IMR-90 (cell line): Measurements from ENCODE around the gene USP20. TPM values are rescaled to one million over a fixed set of nuclear protein-coding genes. Genes with fewer than 3 reads are reported as not detected.
A peak's percentile ranks its signal among the peaks of the same experiment; 100 is the strongest.

Experiments used
- ATAC-seq: fragments of 200-7000 bp; cut with Tn5 transposase; 2 replicates; pipeline ENCODE4 v1.9.1; 2020; ENCODE audit warnings: low read depth, mild to moderate bottlenecking, moderate library complexity
- BruUV-seq: library from RNA; stranded (reverse); fragments of 400-500 nt; replicated peaks from 2 replicates; lab custom pipeline; 2021; lab: Mats Ljungman, UMichigan
- CTCF ChIA-PET: fragments of 300-600 bp; formaldehyde crosslinking; extraction: SDS; loops from one replicate; lab custom pipeline; 2021; ENCODE audit warnings: antibody characterized with exemption; lab: Yijun Ruan, JAX
- POLR2A ChIA-PET: fragments of 300-600 bp; sonication (Branson Sonifier 250); formaldehyde crosslinking; loops from one replicate; lab custom pipeline; 2022; ENCODE audit warnings: antibody characterized with exemption; ENCODE audit not compliant: unreplicated experiment; lab: Charles Lee
- DNase-seq: peaks from one replicate; pipeline ENCODE4 v3.0.0; 2013
- H2AFZ ChIP-seq: replicated peaks from 2 replicates; pipeline ENCODE3; 2013; ENCODE audit warnings: low read length, mild to moderate bottlenecking; ENCODE audit not compliant: poor library complexity
- H2AK5ac ChIP-seq: 2 replicates; pipeline ENCODE4 v1.6.1; 2013; ENCODE audit warnings: low read depth, low read length, inconsistent platforms
- H2AK9ac ChIP-seq: replicated peaks from 2 replicates; pipeline ENCODE3; 2013; ENCODE audit warnings: mild to moderate bottlenecking, low read depth, low read length, moderate library complexity; ENCODE audit not compliant: poor library complexity
- H2BK120ac ChIP-seq: 2 replicates; pipeline ENCODE4 v1.6.1; 2013; ENCODE audit warnings: low read depth, low read length, inconsistent platforms
- H2BK15ac ChIP-seq: 3 replicates; pipeline ENCODE4 v1.6.1; 2013; ENCODE audit warnings: low read depth, low read length, inconsistent platforms
- H2BK20ac ChIP-seq: 2 replicates; pipeline ENCODE4 v1.6.1; 2013; ENCODE audit warnings: low read depth, mild to moderate bottlenecking, inconsistent platforms, low read length, moderate library complexity
- H2BK5ac ChIP-seq: 2 replicates; pipeline ENCODE4 v1.6.1; 2013; ENCODE audit warnings: mild to moderate bottlenecking, low read depth, low read length, inconsistent platforms; ENCODE audit not compliant: poor library complexity, severe bottlenecking
- H3K14ac ChIP-seq: replicated peaks from 2 replicates; pipeline ENCODE4 v1.6.1; 2013; ENCODE audit warnings: low read depth, low read length, inconsistent platforms
- H3K18ac ChIP-seq: 2 replicates; pipeline ENCODE4 v1.6.1; 2013; ENCODE audit warnings: low read depth, low read length, control low read depth
- H3K23ac ChIP-seq: 2 replicates; pipeline ENCODE4 v1.6.1; 2013; ENCODE audit warnings: low read depth, low read length, inconsistent platforms
- H3K27ac ChIP-seq: 2 replicates; pipeline ENCODE4 v1.5.1; 2013; ENCODE audit warnings: mild to moderate bottlenecking, control low read depth, low read length; ENCODE audit not compliant: insufficient read depth
- H3K27me3 ChIP-seq: 2 replicates; pipeline ENCODE4 v1.6.1; 2013; ENCODE audit warnings: low read length; ENCODE audit not compliant: control insufficient read depth, insufficient read depth
- H3K36me3 ChIP-seq: 2 replicates; pipeline ENCODE4 v1.6.1; 2013; ENCODE audit warnings: low read length, mixed read lengths; ENCODE audit not compliant: control insufficient read depth, insufficient read depth
- H3K4ac ChIP-seq: 2 replicates; pipeline ENCODE4 v1.6.1; 2013; ENCODE audit warnings: low read depth, low read length, inconsistent platforms
- H3K4me1 ChIP-seq: 2 replicates; pipeline ENCODE4 v1.6.1; 2013; ENCODE audit warnings: low read length, mixed read lengths; ENCODE audit not compliant: control insufficient read depth, insufficient read depth
- H3K4me2 ChIP-seq: 2 replicates; pipeline ENCODE4 v1.6.1; 2013; ENCODE audit warnings: low read depth, mild to moderate bottlenecking, control low read depth, low read length, moderate library complexity
- H3K4me3 ChIP-seq: 2 replicates; pipeline ENCODE4 v1.5.1; 2013; ENCODE audit warnings: low read depth, mild to moderate bottlenecking, control low read depth, low read length, moderate library complexity; ENCODE audit not compliant: insufficient read depth
- H3K56ac ChIP-seq: 2 replicates; pipeline ENCODE4 v1.6.1; 2013; ENCODE audit warnings: low read length, inconsistent platforms; ENCODE audit not compliant: insufficient read depth; ENCODE audit errors: extremely low read depth
- H3K79me1 ChIP-seq, 2 experiments: 2 replicates each; pipeline ENCODE4 v1.6.1; 2013; ENCODE audit warnings: low read length in 2 of 2, inconsistent platforms in 1 of 2, low read depth in 1 of 2
- H3K9ac ChIP-seq: 2 replicates; pipeline ENCODE4 v1.6.1; 2013; ENCODE audit warnings: low read depth, low read length, control low read depth
- H3K9me1 ChIP-seq: 2 replicates; pipeline ENCODE4 v1.6.1; 2013; ENCODE audit warnings: low read length, inconsistent platforms; ENCODE audit not compliant: insufficient read depth
- H3K9me3 ChIP-seq: 2 replicates; pipeline ENCODE4 v1.6.1; 2013; ENCODE audit warnings: low read length; ENCODE audit not compliant: control insufficient read depth, insufficient read depth
- H4K20me1 ChIP-seq: 2 replicates; pipeline ENCODE4 v1.6.1; 2013; ENCODE audit warnings: low read length, inconsistent platforms; ENCODE audit not compliant: insufficient read depth
- H4K5ac ChIP-seq: 2 replicates; pipeline ENCODE4 v1.6.1; 2013; ENCODE audit warnings: mild to moderate bottlenecking, low read depth, low read length, control low read depth
- H4K8ac ChIP-seq, 2 experiments: 2 replicates each; pipeline ENCODE4 v1.6.1; 2013; ENCODE audit warnings: low read depth in 2 of 2, low read length in 2 of 2, control low read depth in 1 of 2, inconsistent platforms in 1 of 2
- H4K91ac ChIP-seq: 2 replicates; pipeline ENCODE4 v1.6.1; 2013; ENCODE audit warnings: low read depth, low read length, inconsistent platforms; ENCODE audit not compliant: insufficient read depth
- BHLHE40 ChIP-seq: fragments of 150-350 bp; IDR thresholded peaks from 2 replicates; pipeline ENCODE4 v1.6.1; 2016; ENCODE audit warnings: mild to moderate bottlenecking, low read depth, low read length
- CEBPB ChIP-seq: IDR thresholded peaks from 2 replicates; pipeline ENCODE4 v1.6.1; 2012; ENCODE audit warnings: low read depth, low read length, improper control_type of control experiment
- CHD1 ChIP-seq: IDR thresholded peaks from 2 replicates; pipeline ENCODE4 v1.6.1; 2012; ENCODE audit warnings: low read depth, low read length, improper control_type of control experiment
- CTCF ChIP-seq: conservative IDR thresholded peaks from 2 replicates; pipeline ENCODE4 v1.5.1; 2012; ENCODE audit warnings: mild to moderate bottlenecking, low read depth, low read length, improper control_type of control experiment
- ELK1 ChIP-seq: fragments of 150-350 bp; IDR thresholded peaks from 2 replicates; pipeline ENCODE4 v1.6.1; 2016; ENCODE audit warnings: low read depth, mild to moderate bottlenecking, low read length, moderate library complexity, borderline replicate concordance
- FOS ChIP-seq: fragments of 150-350 bp; IDR thresholded peaks from 2 replicates; pipeline ENCODE4 v1.6.1; 2016; ENCODE audit warnings: low read depth, low read length
- MAFK ChIP-seq: IDR thresholded peaks from 2 replicates; pipeline ENCODE4 v1.6.1; 2012; ENCODE audit warnings: low read depth, low read length, improper control_type of control experiment
- MAZ ChIP-seq: IDR thresholded peaks from 2 replicates; pipeline ENCODE4 v1.6.1; 2012; ENCODE audit warnings: low read depth, mild to moderate bottlenecking, low read length, improper control_type of control experiment, moderate library complexity, borderline replicate concordance
- MXI1 ChIP-seq: IDR thresholded peaks from 2 replicates; pipeline ENCODE4 v1.6.1; 2012; ENCODE audit warnings: low read depth, mild to moderate bottlenecking, low read length, moderate library complexity, borderline replicate concordance
- NFE2L2 ChIP-seq: fragments of 150-350 bp; IDR thresholded peaks from 2 replicates; pipeline ENCODE4 v1.6.1; 2016; ENCODE audit warnings: low read depth, mild to moderate bottlenecking, low read length
- POLR2A ChIP-seq: IDR thresholded peaks from 2 replicates; pipeline ENCODE4 v1.6.1; 2012; ENCODE audit warnings: mild to moderate bottlenecking, low read depth, low read length
- RAD21 ChIP-seq: IDR thresholded peaks from 2 replicates; pipeline ENCODE4 v1.6.1; 2012; ENCODE audit warnings: low read length, improper control_type of control experiment
- RCOR1 ChIP-seq: IDR thresholded peaks from 2 replicates; pipeline ENCODE4 v1.6.1; 2012; ENCODE audit warnings: mild to moderate bottlenecking, low read length, improper control_type of control experiment; ENCODE audit not compliant: insufficient replicate concordance
- RFX5 ChIP-seq: IDR thresholded peaks from 2 replicates; pipeline ENCODE4 v1.8.0; 2012; ENCODE audit warnings: low read depth, mild to moderate bottlenecking, low read length, moderate library complexity
- SMC3 ChIP-seq: fragments of 150-350 bp; IDR thresholded peaks from 2 replicates; pipeline ENCODE4 v1.6.1; 2016; ENCODE audit warnings: low read depth, mild to moderate bottlenecking, antibody characterized with exemption, low read length, moderate library complexity
- USF2 ChIP-seq: fragments of 150-350 bp; IDR thresholded peaks from 2 replicates; pipeline ENCODE4 v1.6.1; 2017; ENCODE audit warnings: mild to moderate bottlenecking, antibody characterized with exemption, low read length, low read depth
- WGBS, 2 experiments: methylation state at CpG; one replicate each; pipeline versions ENCODE4 v1.1.5 to v1.1.7; 2013; ENCODE audit warnings: missing lambda C conversion rate in 2 of 2; ENCODE audit not compliant: insufficient read length in 1 of 2; ENCODE audit errors: extremely low coverage in 2 of 2; 5-methylcytosine and 5-hydroxymethylcytosine counted together
- dilution Hi-C: fragments of 300-500 bp; cut with HindIII; formaldehyde crosslinking; loops from one replicate; pipeline ENCODE4 v1.14.3; 2018; ENCODE audit warnings: low sequenced_read_pairs; ENCODE audit not compliant: unreplicated experiment
- in situ Hi-C: fragments of 300-500 bp; cut with MboI; formaldehyde crosslinking; loops from 3 replicates; pipeline ENCODE4 v1.14.3; 2019; ENCODE audit warnings: low sequenced_read_pairs, inconsistent platforms, mixed read lengths
- intact Hi-C: fragments of 100-400 bp; cut with micrococcal nuclease; formaldehyde crosslinking; loops from 2 replicates; pipeline ENCODE4 v1.10.0; 2022
- polyA plus RNA-seq, 3 experiments: library from polyadenylated mRNA; depleted of rRNA; stranded (reverse); fragments of >200 nt; gene quantifications; 2 replicates each; pipeline ENCODE4 v1.2.3, GENCODE V29; 2012; ENCODE audit warnings: low replicate concordance in 1 of 3
- total RNA-seq: library from RNA; depleted of rRNA; stranded (reverse); fragments of >200 nt; gene quantifications from 2 replicates; pipeline ENCODE4 v1.2.3, GENCODE V29; 2012

Gene USP20
- total and polyA plus RNA-seq, 2 of the 4 experiments (the other 2 are of a cell fraction), result 3.8 to 21.6 TPM

DNA sequence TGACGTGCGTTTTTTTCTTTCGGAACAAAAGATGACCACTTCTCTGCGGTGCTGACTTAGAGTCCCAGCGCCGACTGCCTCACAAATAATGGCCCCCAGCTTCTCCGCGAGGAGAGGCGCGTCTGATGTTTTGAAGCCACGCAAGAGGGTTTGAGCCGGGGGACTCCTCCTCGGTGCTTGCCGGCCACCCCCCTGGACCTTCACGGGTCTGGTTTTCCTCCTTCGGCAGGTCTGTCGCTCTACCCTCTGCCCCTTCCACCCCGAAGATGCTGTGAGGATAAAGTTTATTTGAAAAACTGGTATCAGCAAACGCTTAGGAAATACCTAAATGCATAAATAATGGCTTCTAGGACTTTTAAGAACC is 584 bp downstream of the USP20 start:
- Histone ChIP-seq H3K36me3 (peaks cover 7% of the 10 kb centered on the region), H2AK5ac (peak overlapping the region; percentile 63; the same call in 1 of the 2 replicates), H3K4me3 (peak overlapping the region; percentile 94), H4K20me1 (peaks cover 11% of the 10 kb centered on the region), H3K9ac (peak overlapping the region; percentile 68), H2AK9ac (peak overlapping the region; percentile 95), H4K5ac (no peak overlapping the region), H3K9me1 (peaks cover 20% of the 10 kb centered on the region), H3K56ac (peak overlapping the region; percentile 68), H3K4me1 (peaks cover 13% of the 10 kb centered on the region), H3K4ac (no peak overlapping the region), H4K91ac (no peak overlapping the region), H3K9me3 (no peaks in the 10 kb centered on the region), H3K4me2 (peak overlapping the region; percentile 99), H4K8ac (peak overlapping the region in 1 of 2 experiments; percentile 44; a peak in 1 of 4 replicates), H2AFZ (peak overlapping the region; percentile 97), H3K79me1 (peaks cover 32 to 60% of the 10 kb centered on the region in 2 experiments), H3K14ac (peak overlapping the region; percentile 12), H2BK5ac (no peak overlapping the region), H3K27ac (peak overlapping the region; percentile 26), H3K18ac (no peak overlapping the region), H2BK15ac (no peak overlapping the region), H3K27me3 (no peaks in the 10 kb centered on the region), H3K23ac (peak overlapping the region; percentile 89), H2BK20ac (no peak overlapping the region), H2BK120ac (no peak overlapping the region)
- BruUV-seq, result TSS peak; percentile 61
- DNase-seq, result peak; percentile 40
- in situ Hi-C loops (no loop called here), intact Hi-C loops (loop anchor here (2.0 kb wide), 1 partner anchor 207 kb away; the partner anchor contains the start of gene FNBP1), dilution Hi-C loops (no loop called here)
- WGBS, 2 experiments, result 3% methylated on average over 8 of the region's 19 CpGs; no CpG with 5 or more reads in 1 of the 2 experiments
- POLR2A ChIA-PET, result no interaction called here
- TF ChIP-seq RAD21, result no peak
- TF ChIP-seq FOS, result no peak
- no peak for TF ChIP-seq CEBPB
- no peak for TF ChIP-seq RFX5
- TF ChIP-seq MAFK, result no peak
- TF ChIP-seq CTCF, result no peak
- no peak for TF ChIP-seq MXI1
- no peak for TF ChIP-seq USF2
- TF ChIP-seq POLR2A, result no peak
- no peak for TF ChIP-seq MAZ
- TF ChIP-seq RCOR1, result no peak
- no peak for TF ChIP-seq BHLHE40
- TF ChIP-seq CHD1, result no peak
- no peak for TF ChIP-seq SMC3
- TF ChIP-seq NFE2L2, result no peak
- TF ChIP-seq ELK1, result no peak
- CTCF ChIA-PET, result no interaction called here
- ATAC-seq, result no peak
